B cell (primary cell): ENCODE results near the gene PTF1A.

Source experiments
- CTCF ChIP-seq: fragments of 200-600 bp; IDR thresholded peaks from one replicate; pipeline ENCODE4 v1.8.0; 2022; ENCODE audit warnings: antibody characterized with exemption, mild to moderate bottlenecking
- EZH2 ChIP-seq: IDR thresholded peaks from 2 replicates; pipeline ENCODE4 v1.6.1; 2012; ENCODE audit warnings: borderline replicate concordance, low read depth, mild to moderate bottlenecking, moderate library complexity, low read length; ENCODE audit not compliant: insufficient read depth, poor library complexity, severe bottlenecking

DNA sequence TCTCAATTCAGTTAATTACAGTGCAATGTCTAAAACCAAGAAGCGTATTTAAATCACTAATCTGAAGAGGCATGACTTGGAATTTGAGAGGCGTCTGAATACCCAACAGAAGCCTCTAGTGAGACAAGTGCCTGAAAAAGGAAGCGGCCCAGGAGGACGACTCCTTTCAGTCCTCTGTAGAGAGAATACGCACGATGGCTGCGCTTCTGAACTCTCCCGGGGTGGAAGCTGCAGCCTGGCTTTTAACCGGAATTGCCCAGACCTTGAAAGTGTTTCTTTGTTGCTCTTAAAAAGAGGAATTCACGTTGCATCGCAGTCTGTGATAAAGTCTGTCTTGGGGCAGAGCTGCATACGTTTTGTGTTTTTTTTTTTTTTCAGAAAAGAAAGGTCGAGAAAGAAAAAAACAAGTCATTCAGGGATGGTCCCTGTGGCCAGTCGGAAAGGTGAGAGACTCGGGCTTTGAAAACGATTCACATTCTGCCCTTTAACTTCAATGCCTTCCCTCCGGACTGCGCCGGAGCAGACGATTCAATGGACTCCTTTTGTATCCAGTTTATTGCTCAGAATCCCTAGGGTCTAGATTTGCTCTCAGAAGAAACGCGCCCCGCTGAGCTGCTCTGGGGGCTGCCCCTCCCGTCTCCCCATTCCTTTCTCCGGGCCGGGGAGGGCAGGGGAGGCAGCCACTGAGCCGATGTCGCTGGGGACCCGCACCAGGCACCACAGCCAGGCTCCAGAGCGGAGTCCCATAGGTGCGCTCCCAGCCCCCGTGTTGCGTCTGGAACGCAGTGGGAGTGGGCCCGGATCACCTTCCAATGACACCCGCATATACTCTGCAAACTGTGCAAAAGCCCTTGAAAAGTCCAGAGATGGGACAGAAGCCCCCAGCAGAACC lies 994 bp upstream of the PTF1A start:
- TF ChIP-seq CTCF (no peak), EZH2 (no peak)
